ENCODE results near the gene MED12L.

DNA sequence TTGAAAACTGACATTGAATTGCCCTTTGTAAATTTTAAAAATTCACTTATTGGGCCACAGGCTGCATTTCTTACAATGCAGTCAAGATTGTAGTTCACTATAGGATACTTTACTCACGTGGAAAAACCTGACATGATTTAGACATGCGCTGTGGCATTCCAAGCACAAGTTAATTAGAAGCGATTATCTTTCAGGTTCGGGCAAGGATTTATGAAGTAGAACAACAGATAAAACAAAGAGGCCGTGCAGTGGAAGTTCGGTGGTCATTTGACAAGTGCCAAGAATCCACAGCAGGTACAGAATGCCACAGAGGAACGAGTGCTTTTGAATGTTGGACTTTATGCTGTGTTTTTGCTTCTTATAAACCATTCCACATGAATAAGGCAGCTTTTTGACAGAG lies 79.8 kb downstream of the MED12L start:
- TF ChIP-seq ARNTL (CRISPR knock-in tag; IDR thresholded peaks at IDR 0.05; ENCODE audit: borderline replicate concordance, low read depth) = no peak
- TF ChIP-seq PPARA (CRISPR knock-in tag; IDR thresholded peaks at IDR 0.05; ENCODE audit: borderline replicate concordance) = no peak
- no peak for TF ChIP-seq BACH2 (CRISPR knock-in tag; IDR thresholded peaks at IDR 0.05; ENCODE audit: borderline replicate concordance)
- TF ChIP-seq, protein P1, sequence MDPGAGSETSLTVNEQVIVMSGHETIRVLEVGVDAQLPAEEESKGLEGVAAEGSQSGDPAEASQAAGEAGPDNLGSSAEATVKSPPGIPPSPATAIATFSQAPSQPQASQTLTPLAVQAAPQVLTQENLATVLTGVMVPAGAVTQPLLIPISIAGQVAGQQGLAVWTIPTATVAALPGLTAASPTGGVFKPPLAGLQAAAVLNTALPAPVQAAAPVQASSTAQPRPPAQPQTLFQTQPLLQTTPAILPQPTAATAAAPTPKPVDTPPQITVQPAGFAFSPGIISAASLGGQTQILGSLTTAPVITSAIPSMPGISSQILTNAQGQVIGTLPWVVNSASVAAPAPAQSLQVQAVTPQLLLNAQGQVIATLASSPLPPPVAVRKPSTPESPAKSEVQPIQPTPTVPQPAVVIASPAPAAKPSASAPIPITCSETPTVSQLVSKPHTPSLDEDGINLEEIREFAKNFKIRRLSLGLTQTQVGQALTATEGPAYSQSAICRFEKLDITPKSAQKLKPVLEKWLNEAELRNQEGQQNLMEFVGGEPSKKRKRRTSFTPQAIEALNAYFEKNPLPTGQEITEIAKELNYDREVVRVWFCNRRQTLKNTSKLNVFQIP (CRISPR knock-in tag; IDR thresholded peaks at IDR 0.05; ENCODE audit: borderline replicate concordance, low read depth) = no peak
- TF ChIP-seq, protein P2, sequence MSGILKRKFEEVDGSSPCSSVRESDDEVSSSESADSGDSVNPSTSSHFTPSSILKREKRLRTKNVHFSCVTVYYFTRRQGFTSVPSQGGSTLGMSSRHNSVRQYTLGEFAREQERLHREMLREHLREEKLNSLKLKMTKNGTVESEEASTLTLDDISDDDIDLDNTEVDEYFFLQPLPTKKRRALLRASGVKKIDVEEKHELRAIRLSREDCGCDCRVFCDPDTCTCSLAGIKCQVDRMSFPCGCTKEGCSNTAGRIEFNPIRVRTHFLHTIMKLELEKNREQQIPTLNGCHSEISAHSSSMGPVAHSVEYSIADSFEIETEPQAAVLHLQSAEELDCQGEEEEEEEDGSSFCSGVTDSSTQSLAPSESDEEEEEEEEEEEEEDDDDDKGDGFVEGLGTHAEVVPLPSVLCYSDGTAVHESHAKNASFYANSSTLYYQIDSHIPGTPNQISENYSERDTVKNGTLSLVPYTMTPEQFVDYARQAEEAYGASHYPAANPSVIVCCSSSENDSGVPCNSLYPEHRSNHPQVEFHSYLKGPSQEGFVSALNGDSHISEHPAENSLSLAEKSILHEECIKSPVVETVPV (CRISPR knock-in tag; IDR thresholded peaks at IDR 0.05) = no peak
- TF ChIP-seq, protein P3, sequence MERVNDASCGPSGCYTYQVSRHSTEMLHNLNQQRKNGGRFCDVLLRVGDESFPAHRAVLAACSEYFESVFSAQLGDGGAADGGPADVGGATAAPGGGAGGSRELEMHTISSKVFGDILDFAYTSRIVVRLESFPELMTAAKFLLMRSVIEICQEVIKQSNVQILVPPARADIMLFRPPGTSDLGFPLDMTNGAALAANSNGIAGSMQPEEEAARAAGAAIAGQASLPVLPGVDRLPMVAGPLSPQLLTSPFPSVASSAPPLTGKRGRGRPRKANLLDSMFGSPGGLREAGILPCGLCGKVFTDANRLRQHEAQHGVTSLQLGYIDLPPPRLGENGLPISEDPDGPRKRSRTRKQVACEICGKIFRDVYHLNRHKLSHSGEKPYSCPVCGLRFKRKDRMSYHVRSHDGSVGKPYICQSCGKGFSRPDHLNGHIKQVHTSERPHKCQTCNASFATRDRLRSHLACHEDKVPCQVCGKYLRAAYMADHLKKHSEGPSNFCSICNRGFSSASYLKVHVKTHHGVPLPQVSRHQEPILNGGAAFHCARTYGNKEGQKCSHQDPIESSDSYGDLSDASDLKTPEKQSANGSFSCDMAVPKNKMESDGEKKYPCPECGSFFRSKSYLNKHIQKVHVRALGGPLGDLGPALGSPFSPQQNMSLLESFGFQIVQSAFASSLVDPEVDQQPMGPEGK (CRISPR knock-in tag; IDR thresholded peaks at IDR 0.05; ENCODE audit: borderline replicate concordance) = no peak
- TF ChIP-seq ZNF70 (CRISPR knock-in tag; IDR thresholded peaks at IDR 0.05) = no peak
- no peak for TF ChIP-seq ISL1 (CRISPR knock-in tag; IDR thresholded peaks at IDR 0.05)
- TF ChIP-seq ZFP30 (CRISPR knock-in tag; IDR thresholded peaks at IDR 0.05) = no peak
